Erythroblast (primary cell): ENCODE data around the gene MISP3.

Experiments used
- DNase-seq, 2 experiments: peaks; one replicate each; lab custom pipeline; 2025; lab: John Stamatoyannopoulos, UW
- GATA1 ChIP-seq: IDR thresholded peaks from 2 replicates; pipeline ENCODE4 v1.6.1; 2011; ENCODE audit warnings: low read depth, mild to moderate bottlenecking, control low read depth, low read length, moderate library complexity
- POLR2A ChIP-seq: IDR thresholded peaks from 2 replicates; pipeline ENCODE4 v1.6.1; 2011; ENCODE audit warnings: mild to moderate bottlenecking, low read length

The MISP3 gene

DNA sequence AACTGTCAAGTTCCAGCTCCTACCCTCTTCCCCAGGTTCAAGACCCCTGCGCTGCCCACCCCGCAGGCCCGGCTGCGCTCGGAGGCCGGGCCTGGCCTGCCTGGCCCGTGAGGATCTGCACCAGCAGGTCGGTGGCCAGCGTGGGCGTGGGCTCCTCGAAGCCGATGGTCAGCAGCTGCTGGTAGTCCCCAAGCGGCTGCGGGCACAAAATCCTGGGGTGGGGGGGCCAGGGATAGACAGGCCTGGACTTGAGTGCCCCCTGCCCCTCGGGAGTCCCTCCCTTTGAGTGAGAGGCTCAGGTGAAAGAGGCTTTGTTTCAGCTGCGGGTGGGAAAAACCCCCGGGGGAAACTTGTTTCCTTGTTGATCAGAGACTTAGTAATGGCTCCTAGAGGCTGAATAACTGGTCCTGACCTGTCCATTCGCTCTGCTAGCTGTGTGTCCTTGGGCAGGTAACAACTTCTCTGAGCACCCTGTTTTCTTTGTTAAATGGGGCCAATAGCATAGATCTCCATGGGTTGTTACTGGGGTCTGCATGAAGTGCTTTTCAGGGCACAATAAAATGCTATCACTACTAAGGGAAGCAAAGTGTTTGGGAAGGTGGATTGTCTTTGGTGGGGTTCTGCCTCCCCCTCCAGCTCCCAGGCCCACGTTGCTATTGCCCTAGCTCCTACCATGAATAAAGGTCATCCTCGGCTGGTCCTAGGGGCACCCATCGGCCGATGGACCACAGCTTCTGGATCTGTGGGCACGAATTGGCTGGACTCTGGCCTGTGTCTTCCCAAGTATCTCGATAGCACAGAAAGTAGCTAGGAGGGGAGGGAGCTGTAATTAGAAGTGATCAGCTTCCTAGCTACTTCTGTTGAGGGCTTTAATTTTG lies 9.4 kb downstream of the MISP3 start:
- no peak for DNase-seq
- TF ChIP-seq POLR2A = no peak
- no peak for TF ChIP-seq GATA1

DNA sequence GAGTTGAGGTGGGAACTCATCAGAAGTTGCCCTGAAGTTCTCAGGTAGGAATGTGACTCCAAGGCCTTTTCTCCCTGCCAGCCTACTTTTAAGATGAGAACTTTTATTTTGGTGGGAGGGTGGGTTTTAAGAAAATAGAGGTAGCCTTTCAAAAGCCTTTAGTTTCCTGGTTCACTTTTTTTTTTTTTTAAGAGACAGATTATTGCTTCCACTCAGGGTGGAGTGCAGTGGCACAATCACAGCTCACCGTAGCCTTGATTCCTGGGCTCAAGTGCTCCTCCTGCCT lies 10.0 kb downstream of the MISP3 start:
- no peak for DNase-seq
- TF ChIP-seq POLR2A = no peak
- no peak for TF ChIP-seq GATA1

DNA sequence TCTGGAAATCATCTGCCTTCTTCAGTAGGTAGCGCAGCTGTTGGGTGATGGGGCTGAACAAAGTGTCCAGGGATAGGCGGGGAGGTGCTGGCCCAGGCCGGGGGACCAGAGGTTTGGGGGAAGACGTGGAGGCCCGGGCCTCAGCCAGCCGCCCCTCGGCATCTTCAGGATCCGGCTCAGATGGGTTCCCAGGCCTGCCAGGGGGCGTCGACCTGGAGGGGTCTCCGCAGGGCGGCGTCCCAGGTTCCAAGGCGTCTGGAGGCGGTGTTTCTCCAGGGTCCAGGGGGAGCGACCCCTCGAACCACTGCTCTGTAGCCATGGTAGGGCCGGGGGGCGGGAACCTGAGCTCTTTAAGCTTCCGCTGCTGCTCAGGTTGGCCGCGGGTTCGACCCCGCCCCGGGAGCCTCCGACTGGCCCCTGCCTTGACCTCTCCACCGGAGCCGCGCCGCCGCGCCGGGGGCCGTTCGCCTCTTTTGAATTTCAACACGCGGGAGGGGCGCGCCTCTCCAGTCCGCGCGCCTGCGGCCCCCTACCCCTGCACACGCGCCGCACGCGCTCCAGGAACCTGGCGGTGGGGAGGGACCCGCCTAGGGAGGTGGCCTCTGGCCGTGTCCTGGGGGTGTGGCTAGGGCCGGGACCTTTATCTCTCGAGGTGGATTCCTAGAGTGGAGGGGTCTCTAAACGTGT lies 12.9 kb downstream of the MISP3 start, which contains the start of gene C19orf67:
TSS of gene C19orf67 (minus strand) at position 475 of the 687 bp plus-strand sequence. CDS start at position 319, 156 bp downstream.
- no peak for TF ChIP-seq POLR2A
- no peak for TF ChIP-seq GATA1
- DNase-seq = no peak

- no peak for TF ChIP-seq GATA1
- no peak for TF ChIP-seq POLR2A
- DNase-seq = no peak
Measured at GRCh38 chr19:14086098-14086497, 13.5 kb downstream of the MISP3 start.

DNA sequence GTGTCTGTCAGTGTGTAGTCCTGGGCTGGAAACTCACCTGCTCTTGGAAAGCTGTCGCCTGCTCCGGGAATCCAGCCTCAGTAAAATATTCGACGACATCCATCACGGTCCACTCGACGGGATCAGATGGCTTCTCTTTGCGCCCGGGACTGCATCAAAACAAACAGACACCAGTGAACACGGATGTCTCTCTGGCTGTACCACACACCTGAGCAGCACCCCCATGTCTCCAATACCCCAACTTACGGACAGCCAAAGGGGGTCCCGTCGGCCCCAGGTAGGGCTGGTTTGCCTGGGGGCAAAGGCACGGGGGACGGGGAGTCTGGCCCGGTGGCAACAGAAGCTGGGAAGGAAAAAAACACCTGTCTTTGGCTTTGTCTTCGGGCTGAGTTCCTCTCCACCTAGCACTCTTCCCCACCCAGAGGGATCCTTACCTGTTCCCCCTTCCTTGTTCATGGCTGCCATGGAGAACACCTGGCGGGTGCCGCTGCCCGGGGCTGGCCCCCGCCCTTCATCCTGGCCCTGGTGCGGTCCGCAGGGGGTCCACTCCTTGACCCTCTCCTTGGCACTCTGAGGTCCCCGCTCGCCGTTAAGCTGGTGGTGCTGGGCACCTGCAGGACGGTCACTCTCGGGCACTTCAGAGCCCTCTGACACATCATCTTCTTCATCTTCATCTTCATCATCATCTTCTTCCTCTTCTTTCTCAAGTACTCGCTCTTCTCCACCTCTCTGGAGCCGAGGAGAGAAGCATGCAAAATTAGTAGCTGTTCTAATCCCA lies 16.2 kb downstream of the MISP3 start:
- TF ChIP-seq POLR2A = no peak
- DNase-seq = no peak

- TF ChIP-seq POLR2A = no peak
- TF ChIP-seq GATA1 = no peak
- DNase-seq = peak in 1 of 2 experiments; percentile 46
Measured at GRCh38 chr19:14089412-14089661, 16.8 kb downstream of the MISP3 start.

- peak; percentile 78 to 88 for DNase-seq
- no peak for TF ChIP-seq POLR2A
Measured at GRCh38 chr19:14089662-14090508, 17.3 kb downstream of the MISP3 start.

- peak; percentile 94 to 95 for DNase-seq
- TF ChIP-seq POLR2A = no peak
- no peak for TF ChIP-seq GATA1
Measured at GRCh38 chr19:14090509-14091080, 18.0 kb downstream of the MISP3 start, which contains the start of gene SAMD1. Gene SAMD1 (minus strand): TSS chr19:14090751.

DNA sequence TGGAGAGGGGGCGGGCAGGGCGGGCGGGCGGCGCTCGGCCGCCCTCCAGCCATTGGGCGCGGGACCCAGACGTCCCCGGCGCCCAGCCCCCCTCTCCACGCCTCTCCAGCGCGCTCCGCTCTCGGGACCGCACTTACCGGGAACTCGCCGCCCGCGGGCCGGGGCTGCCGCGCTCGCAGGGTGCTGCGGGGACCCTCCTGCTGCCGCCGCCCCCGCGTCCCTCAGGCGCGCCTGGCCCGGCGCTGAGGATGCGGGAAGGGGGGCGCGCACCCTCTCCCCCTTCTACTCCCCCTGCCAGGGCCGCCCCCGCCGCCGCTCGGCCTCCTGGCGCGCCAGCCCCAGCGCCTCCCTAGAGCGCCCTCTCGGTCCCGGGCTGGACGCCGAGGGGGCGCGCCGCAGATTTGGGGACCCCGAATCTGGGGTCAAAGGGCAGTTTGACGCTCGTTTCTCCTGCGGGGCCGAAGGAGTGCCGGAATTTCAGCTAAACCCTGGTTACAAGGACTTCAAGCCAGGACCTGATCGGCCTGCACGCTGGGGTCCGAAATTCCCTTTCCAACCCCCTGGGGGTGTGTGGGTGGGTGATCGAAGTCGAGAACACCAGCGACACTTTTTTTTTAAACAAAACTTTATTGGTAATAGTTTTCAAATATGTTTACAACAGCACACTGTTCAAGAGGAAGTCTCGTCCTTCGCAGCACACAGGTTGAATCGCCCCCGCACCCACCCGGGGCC lies 18.7 kb downstream of the MISP3 start:
- TF ChIP-seq GATA1 = no peak
- peak; percentile 65 for TF ChIP-seq POLR2A
- peak; percentile 94 to 95 for DNase-seq

GRCh38 chr19:14091813-14092462 lies 19.4 kb downstream of the MISP3 start:
- TF ChIP-seq GATA1 (no peak), POLR2A (no peak)
- DNase-seq = peak; percentile 60 to 75

- DNase-seq = peak in 1 of 2 experiments; percentile 37
Measured at GRCh38 chr19:14093117-14093823, 20.7 kb downstream of the MISP3 start.

GRCh38 chr19:14094854-14095253 lies 22.3 kb downstream of the MISP3 start:
- TF ChIP-seq POLR2A (no peak), GATA1 (no peak)
- peak; percentile 44 to 73 for DNase-seq

More at GRCh38 chr19:14093117-14093823, 20.7 kb downstream of the MISP3 start:
- TF ChIP-seq GATA1 (no peak), POLR2A (no peak)
